Hematopoietic multipotent progenitor cell treated with erythropoietin and hydrocortisone succinate and interleukin-3 and kit ligand, for 8 days (in vitro differentiated cells): ENCODE results near the gene ARID5B.
A peak's percentile ranks its signal among the peaks of the same experiment; 100 is the strongest.

Experiments
- DNase-seq: peaks from one replicate; pipeline ENCODE4 v3.0.0-alpha.2; 2015

ARID5B gene

DNA sequence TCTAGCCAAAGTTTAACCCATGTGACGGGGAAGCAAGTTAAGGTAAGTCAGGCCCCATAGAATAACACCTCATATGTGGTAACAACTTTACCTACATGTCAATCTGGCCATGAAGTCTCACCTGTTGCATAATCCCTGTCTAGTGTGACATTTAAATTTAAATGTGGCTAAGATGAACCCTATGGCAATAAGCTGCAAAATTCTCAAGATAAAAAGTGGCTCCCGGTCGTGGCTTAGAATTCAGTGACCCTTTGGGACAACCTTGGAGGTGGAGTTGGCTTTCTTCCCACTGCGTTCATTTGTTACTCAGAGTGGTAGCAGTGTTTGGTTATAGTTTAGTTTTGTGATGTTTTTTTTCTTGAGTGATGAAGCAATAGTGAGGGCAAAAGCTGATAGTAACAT is 90.6 kb downstream of the ARID5B start:
- no peak for DNase-seq

DNA sequence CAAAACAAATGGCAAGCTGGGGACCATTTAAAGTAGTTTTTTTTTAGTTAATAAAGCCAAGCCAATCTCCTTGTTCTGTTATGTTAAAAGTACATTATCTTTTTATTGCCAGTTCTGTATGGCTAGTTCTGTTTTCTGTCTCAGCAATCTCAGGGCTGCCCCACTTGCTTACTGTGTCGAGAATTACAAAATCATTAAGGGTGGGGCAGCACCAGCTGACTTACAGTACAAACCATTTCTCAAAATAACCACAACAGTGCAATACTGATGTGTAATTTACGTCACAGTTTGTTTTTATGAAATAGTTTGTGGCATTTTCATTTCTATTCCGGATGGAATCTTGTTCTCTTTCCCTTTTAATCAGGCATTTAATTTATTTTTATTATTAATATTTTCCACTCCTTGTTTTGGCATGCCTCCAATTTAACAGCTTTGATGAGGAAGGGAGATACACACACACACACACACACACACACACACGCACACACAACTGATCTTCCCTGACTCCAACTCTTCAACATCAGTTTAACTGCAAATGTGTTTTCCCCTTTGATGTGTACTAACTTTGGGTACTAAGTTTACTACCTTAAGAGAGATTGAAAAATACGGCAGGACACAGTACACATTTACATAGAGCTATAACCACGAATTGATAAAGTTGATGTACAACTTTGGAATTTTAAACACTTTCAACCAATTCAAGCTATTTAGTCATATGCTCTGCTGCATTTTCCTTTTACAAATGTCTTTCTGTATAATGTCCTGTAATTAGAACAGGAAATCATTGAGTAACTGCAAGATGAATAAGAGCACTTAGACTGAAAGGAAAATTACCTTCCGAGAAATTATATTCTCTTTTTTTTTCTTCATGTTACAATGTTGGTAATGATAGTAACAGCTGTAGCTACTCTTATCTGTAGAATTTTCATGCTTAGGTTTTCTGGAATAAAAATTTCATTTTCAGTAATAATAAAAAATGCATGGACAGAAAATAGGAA is 91.5 kb downstream of the ARID5B start:
- peak; percentile 31 for DNase-seq

DNA sequence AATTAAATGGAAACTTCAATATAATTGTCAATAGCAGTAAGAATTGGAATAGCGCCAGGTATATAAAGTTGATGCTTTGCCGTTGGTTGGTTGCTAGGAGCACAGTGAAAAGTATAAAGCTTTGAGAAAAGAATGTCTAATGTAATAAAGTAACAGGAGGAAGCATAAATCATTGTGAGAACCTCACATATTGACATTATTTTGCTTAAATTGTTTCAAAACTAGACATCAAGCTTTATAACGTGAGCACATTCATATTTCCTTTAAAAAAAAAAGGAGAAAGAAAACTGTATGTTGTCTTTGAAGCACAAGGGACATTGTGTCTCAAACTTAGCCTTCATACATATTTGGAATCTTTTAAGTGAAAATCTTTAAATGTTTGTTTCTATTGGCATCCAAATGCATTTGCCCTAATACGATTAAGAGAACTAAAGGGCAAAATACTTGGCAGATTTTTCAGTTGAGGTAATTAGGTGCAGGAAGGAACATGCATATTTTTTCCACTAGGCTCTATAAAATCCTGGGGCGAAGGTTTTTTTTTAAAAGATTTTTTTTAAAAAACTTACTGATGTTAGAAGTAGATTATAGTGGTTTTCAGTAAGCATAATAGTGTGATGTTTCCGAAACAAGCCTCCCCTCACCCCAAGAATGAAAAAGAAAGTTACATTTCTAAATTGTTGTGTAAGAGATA is 92.4 kb downstream of the ARID5B start:
- DNase-seq = no peak

DNA sequence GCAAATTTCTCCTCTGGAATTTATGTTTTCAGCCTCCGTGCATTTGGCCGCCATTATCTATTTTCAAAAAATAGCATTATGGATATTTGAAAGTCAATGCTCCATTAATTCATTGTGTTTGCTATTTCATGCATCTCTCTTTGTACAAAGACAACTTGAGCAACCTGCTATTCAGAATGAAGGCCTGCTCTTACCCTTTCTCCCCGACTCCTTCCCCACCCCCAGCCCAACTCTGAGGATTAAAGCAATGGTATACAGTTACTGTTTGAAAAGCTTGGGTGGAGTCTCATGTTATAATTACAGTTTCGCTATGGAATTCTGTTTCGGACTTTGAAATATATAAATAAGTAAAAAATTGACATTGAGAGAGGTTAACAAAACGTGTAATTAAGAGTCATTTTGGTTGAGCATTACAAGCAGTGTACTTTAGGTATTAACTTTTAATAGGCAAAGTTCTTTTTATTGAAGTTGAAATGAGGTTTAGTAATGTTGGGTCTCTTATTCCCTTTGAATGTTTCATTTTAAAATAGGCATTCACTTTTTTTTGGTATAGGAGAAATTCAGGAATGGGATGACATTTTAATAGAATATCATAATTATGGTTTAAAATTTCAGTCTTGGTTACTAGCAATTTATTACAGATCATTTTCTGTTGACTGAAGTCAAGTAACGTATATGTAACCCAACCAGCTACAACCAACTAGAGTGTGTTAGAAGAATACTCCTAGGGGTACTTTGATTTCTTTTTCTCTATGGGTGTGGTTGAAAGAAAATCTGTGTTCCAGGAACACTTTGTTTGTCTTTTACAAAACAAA is 93.1 kb downstream of the ARID5B start:
- DNase-seq = no peak

DNA sequence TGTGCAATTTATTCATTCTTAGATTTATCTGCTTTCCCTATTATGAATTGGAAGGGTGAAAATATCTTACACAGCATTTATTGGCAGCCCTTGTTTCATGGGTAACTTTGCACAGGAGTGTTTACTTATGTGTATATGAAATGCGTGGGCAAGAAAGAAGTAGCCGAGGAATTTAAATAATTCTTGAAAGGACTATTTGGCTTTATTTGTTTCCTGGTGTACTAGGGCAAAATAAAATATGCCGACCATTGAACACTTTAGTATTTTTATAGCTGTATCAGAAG is 93.7 kb downstream of the ARID5B start:
- DNase-seq = no peak

DNA sequence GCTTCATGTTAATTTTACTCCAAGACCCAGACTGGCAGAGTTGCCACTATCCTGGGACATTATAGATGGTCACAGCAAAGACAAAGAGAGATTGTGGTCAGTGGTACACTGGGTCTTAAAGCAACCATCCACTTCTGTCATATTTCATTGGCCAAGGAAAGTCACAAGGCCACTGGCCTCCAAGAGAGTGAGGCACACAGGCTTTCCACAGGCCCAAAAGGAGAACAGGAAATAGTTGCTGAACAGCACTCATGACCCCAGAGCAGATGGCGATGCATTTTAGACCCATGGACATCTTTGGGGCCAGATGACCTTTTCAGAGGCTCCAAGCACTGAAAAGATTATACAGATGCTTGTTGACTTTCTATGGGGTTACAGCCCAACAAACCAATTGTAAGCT is 97.4 kb downstream of the ARID5B start:
- no peak for DNase-seq

DNA sequence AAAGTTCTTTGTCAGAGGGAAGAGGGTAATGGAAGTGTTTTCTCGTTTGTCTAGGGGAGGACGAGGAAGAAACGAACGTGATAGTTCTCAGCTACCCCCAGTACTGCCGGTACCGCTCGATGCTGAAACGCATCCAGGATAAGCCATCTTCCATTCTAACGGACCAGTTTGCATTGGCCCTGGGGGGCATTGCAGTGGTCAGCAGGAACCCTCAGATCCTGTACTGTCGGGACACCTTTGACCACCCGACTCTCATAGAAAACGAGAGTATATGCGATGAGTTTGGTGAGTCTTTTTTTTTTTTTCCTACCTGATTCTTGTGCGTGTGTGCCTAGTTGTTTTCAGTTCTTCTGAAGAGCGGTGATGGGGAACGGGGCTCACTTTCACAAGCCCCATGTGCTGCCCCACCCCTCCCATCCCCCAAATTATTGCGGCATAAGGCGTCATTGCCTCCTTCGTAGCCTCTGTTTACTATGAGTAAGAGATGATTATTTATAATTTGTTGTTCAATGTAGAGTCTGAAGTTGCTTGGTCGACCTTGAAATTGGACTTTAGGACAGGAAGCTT is 98.6 kb downstream of the ARID5B start:
- no peak for DNase-seq

DNA sequence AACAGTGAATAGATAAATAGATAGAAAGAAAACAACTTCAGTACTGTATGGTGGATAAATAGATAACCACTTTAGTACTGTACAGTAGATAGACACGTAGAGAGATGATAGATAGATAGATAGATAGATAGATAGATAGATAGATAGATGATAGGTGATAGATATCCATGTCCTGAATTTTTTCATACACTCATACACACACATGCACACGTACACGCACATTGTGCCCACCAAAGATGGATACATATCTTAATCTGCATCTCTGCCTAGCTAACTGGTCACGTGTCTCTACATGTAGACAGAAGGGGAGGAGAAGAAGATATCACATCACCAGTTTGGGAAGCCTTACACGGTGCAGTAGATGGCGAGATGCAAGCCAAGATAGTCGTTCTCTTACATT is 99.2 kb downstream of the ARID5B start:
- no peak for DNase-seq

DNA sequence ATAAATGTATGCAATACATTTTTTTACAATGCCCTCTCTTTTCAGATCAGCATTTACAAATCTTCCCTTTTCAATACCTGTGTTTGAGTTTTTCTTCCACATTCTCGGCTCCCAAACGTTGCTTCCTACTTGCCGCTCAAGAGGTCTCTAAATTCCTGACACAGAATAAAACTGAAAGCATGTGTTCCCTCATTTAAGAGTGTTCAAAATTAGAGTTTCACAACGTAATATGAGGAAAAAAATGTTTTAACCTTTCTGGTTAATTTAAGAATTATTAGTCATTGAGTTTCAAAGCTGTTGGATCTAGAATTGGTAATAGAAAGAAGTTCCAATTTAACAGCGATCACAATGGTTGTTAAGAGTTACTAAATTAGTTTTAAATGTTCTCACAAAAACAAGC is 100.4 kb downstream of the ARID5B start:
- no peak for DNase-seq

DNA sequence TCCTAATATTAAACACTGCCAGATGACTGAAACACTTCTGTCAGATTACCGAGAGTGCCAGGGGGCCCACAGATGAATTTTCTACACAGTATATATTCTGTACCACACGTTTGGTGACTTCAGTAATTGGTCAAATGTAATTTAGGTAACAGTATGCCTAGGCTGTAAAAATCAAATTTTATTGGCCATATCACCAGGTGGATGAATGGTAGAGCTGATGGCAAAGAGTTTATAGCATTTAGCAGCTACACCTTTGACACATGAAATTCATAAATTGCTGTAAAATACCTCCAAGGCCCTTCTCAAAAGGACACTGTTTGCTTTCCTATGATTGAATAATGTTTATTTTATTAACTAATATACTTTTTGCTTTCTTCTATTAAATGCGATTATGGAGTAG is 101.3 kb downstream of the ARID5B start:
- DNase-seq = no peak

DNA sequence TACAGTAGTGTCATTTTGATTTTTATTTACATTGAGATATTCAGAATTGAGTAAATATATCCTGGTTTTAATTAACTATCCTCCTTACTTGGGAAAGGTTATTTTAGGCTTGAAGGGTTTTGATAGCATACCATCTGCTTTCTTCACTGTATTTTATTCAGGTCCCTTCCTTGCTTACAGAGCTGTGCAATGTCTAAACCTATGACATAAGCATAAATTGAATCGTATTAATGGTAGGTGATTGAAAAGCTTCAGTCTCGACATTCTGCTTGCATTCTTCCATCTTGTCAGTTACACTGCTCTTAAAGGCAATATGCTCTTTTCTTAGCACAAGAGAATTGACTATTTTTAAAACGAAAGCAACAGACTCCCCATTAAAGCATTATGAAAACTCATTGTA is 102.5 kb downstream of the ARID5B start:
- no peak for DNase-seq

DNA sequence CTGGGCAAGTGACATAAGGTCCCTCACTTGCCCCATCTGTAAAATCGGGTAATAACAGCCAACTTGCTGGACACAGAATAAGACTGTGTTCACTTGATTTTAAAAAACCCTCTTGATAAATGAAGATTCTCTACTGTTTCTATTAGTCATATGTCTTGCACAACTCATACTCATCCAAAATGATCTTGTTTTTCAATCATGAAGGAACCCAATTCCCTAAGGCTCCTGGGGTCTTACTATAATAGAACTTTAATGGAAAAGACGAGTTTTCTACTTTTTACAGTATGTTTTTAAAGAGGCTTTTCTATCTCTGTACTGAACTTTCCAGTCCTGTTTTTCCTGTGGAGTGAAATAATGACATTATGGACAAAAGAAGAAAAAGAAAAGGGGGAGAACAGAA is 103.8 kb downstream of the ARID5B start:
- DNase-seq = no peak

DNA sequence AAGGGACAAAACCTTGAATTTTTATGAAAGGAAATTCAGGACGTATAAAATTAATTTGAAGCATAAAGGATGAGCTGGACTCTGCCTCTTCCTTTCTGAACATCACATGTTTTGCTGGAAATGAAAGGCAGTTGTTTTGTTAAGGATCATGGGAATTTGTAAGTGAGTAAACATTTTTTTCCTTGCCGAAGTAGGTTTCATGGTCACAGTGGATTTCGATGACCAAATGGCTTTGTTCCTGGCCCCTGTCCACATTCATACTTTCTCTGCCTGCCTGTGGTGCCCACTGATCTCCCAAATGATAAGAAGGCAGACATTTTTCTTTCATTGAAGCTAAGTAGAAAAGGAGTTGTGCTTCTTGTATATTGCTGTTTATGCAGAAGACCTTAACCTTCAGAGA is 104.2 kb downstream of the ARID5B start:
- DNase-seq = no peak

DNA sequence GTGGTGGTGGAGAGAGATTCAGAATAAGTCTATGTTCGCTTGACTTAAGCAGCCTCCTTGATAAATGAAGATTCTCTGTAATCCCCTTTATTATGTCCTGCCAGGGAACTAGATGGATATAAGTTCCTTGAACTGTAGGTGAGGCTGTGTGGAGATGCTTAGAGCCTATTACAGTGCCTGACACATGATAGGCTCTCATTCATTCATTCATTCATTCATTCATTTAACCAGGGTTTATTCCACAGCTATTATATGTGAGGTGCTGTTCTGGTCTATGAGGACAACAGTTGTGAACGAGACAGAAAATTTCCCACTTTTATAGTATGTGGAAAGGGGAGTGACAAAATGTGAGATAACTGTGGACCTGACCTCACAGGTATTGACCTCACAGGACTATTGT is 105.6 kb downstream of the ARID5B start:
- DNase-seq = no peak

DNA sequence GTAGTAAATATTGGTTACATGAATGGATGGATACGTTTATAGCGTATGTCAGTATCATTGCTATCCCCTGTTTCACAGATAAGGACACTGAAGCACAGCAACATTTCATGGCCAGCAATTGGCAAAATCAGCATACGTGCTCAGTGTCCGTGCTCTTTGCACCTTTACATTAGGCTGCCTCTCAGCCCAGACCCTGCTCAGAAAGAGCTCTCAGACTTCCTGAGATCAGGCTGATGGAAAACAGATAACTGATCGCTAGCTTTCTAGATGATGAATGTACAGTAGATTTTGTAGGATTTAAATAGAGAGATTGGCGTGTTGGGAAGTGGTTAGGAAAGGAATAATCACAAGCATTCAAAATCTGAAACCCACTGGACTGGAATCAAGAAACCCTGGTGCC is 106.7 kb downstream of the ARID5B start:
- no peak for DNase-seq

DNA sequence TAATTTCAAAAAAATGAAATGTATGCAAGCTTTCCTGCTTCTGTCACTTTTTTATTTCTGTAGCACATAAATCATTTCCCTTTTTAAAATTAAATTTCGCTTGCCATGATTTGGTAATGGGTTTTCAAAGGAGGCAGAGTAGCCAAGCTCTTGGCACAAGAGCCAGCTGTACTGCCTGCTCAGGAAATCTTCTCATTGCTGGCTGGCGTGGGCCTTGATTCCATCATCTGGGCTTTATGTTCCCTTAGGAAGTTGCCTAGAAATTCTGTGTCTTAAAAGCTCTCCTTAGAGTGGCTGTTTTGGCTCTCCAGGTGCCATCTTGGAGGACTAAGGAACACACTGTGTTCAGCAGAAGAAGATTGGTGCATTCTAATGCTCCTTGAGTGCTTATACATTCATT is 107.4 kb downstream of the ARID5B start:
- DNase-seq = no peak

DNA sequence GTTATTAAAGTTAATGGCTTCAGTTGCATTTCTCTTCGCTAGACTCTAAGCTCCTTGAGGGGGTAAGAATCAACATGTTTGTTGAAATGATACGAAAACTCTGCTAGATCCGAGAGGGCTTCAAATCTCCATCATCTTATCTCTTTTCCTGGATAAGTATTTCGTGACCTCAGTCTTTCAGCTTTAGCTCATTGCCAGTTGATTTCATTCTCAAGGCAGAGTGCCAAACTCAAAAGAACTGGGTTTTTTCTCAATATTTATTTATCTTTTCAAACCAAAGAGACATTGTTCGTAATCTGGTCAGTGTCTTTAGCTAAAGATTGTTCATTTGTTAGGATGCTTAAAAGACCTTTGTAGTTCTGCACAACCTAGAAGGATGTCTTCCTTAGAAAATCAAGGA is 108.9 kb downstream of the ARID5B start:
- no peak for DNase-seq

DNA sequence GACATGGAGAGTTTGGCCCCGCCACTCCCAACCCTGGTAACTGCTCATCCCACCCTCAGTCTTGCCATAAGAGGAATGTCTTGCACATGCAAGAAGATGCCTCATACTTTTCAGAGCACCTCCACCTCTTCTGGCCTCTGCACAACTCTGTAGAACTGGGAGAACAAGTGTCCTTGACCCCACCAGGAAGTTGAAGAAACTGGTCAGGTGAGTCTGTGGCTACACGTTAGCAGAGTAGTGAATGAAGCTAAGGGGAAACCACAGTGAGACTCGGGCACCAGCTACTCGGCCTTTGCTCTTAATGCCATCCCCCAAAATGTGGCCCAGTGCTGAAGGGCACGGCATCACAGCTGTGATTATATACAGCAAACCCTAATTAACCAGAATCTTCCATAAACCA is 110.1 kb downstream of the ARID5B start:
- no peak for DNase-seq

DNA sequence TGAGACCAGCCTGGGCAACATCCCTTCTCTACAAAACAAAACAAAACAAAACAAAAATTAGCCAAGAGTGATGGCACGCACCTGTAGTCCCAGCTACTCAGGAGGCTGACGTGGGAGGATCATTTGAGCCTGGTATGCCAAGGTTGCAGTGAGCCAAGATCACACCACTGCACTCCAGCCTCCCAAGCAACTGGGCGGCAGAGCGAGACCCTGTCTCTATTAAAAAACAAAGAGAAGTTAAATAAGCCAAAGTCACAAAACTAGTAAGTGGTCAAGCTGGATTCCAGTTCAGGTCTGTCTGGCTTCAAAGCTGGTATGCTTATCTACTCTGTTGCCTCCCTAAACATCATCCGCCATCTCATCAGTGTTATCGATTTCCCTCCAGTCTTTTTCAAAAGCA is 110.8 kb downstream of the ARID5B start:
- DNase-seq = no peak

DNA sequence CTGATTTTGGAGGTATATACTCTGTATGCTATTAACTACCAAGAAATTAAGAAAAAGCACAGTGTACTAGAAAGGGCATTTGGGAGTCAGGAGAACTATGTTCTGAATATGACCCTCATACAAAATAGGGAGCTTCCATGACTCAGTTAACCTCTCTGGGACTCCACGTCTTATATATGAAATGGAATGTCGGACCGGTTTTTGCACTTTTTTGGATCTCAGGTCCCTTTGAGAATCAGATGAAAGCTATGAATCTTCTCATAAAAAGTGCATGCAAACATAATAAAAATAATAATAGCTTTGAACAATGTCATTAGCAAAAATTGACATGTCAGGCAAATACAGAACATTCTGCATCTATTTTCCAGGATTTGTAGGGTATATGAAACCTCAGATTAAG is 113.0 kb downstream of the ARID5B start:
- DNase-seq = no peak

DNA sequence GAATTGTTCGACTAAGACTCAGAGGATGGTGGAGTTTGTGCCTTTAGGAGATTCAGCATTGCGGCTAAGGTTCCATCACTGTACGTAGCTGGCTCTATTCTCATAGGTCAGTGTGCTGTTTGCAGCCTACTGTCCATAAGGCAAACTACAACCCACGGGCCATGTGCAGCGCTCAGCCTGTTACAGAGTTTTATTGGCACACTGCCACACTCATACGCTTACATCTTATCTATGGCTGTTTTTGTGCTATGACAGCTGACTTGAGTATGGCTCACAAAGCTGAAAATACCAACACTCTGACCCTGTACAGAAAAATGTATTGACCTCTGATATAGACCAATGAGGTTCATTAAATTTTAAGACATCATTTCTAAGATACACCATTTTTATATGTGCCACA is 114.5 kb downstream of the ARID5B start:
- DNase-seq = peak; percentile 63

DNA sequence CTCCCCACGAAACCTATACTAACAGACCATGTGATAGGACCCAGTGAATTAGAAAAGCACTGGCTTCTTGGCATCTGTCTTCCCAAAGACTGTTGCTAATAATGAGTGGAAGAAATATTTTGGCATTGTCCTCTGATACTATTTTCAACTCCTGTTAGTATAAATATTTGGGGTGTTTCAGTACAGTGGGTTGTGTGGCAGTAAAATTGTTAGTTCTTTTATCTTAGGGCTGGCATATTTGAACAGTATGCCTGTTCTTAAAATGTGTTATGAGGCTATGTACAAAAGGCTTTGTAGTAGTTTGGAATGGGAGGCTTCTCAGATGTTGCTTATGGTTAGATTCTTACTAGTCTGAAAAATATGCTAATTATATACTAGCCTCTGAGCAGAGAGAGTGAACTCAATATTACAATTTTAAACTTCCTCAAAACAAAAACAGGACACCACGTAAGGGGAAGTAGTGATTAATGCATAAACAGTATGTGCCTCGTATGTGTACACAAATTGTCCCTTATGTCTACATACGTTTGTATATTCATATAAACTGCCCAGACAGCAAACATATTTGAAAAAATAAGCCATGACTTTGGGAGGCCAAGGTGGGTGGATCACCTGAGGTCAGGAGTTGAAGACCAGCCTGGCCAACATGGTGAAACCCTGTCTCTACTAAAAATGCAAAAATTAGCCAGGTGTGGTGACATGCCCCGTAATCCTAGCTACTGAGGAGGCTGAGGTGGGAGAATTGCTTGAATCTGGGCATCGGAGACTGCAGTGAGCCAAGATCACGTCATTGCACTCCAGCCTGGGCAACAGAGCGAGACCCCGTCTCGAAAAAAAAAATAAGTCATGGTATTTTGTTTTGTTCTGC is 115.4 kb downstream of the ARID5B start:
- no peak for DNase-seq
